A673 (cell line): Measurements from ENCODE around the gene PTPA.

Experiments used
- EZH2 ChIP-seq: fragments of 200-600 bp; sonication (generic); IDR thresholded peaks from 2 replicates; pipeline ENCODE4 v1.6.1; 2017; ENCODE audit warnings: borderline replicate concordance, low read depth, mild to moderate bottlenecking, mixed read lengths, antibody characterized with exemption, low read length; ENCODE audit not compliant: poor library complexity, severe bottlenecking
- TF ChIP-seq, protein P1 (sequence below): fragments of 300-800, 200-600 bp; sonication (generic); conservative IDR thresholded peaks from 2 replicates; pipeline ENCODE4 v1.5.1; 2017; ENCODE audit warnings: low read depth, mild to moderate bottlenecking, antibody characterized with exemption, low read length, moderate library complexity, mixed read lengths

DNA sequence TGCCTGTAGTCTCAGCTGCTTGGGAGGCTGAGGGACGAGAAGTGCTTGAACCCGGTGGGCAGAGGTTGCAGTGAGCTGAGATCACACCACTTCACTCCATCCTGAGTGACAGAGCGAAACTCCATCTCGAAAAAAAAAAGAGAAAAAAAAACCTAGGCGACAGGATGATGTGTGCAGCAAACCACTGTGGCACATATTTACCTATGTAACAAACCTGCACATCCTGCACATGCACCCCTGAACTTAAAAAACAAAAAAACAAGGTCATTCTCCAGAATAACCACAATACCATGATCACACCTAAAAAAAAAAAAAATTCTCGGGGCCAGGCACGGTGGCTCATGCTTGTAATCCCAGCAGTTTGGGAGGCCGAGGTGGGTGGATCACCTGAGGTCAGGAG is 37.8 kb upstream of the PTPA start:
- TF ChIP-seq, protein P1, sequence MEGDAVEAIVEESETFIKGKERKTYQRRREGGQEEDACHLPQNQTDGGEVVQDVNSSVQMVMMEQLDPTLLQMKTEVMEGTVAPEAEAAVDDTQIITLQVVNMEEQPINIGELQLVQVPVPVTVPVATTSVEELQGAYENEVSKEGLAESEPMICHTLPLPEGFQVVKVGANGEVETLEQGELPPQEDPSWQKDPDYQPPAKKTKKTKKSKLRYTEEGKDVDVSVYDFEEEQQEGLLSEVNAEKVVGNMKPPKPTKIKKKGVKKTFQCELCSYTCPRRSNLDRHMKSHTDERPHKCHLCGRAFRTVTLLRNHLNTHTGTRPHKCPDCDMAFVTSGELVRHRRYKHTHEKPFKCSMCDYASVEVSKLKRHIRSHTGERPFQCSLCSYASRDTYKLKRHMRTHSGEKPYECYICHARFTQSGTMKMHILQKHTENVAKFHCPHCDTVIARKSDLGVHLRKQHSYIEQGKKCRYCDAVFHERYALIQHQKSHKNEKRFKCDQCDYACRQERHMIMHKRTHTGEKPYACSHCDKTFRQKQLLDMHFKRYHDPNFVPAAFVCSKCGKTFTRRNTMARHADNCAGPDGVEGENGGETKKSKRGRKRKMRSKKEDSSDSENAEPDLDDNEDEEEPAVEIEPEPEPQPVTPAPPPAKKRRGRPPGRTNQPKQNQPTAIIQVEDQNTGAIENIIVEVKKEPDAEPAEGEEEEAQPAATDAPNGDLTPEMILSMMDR: no peak
- no peak for TF ChIP-seq EZH2
